GM12878 (cell line): Measurements from ENCODE around the gene CBLB. TPM values are rescaled to one million over a fixed set of nuclear protein-coding genes. Genes with fewer than 3 reads are reported as not detected.

Source experiments
- ATAC-seq: fragments of 200-7000 bp; cut with Tn5 transposase; 3 replicates; pipeline ENCODE4 v1.9.1; 2020; ENCODE audit warnings: mild to moderate bottlenecking, moderate library complexity
- BruUV-seq: library from RNA; stranded (reverse); fragments of 400-500 nt; replicated peaks from 2 replicates; lab custom pipeline; 2021; lab: Mats Ljungman, UMichigan
- CTCF ChIA-PET: fragments of 300-600 bp; sonication (Branson Sonifier 250); formaldehyde crosslinking; extraction: SDS; loops from one replicate; lab custom pipeline; 2021; ENCODE audit warnings: inconsistent platforms; lab: Yijun Ruan, JAX
- POLR2A ChIA-PET: fragments of 350-600 bp; formaldehyde crosslinking; extraction: SDS; loops from one replicate; lab custom pipeline; 2021; ENCODE audit warnings: inconsistent platforms; lab: Charles Lee
- RAD21 ChIA-PET: fragments of 300-600 bp; sonication (Branson Sonifier 250); formaldehyde crosslinking; loops from one replicate; lab custom pipeline; 2023; ENCODE audit warnings: antibody characterized with exemption; ENCODE audit not compliant: unreplicated experiment; lab: Charles Lee
- SMC1A ChIA-PET: fragments of 300-600 bp; sonication (Branson Sonifier 250); formaldehyde crosslinking; loops from one replicate; lab custom pipeline; 2023; ENCODE audit not compliant: unreplicated experiment, uncharacterized antibody; lab: Charles Lee
- DNase-seq: peaks from one replicate; pipeline ENCODE4 v3.0.0-alpha.2; 2011; ENCODE audit warnings: low read depth, low spot score
- FAIRE-seq: peaks from 3 replicates; lab custom pipeline; 2011; peaks lifted over from hg19 to GRCh38; lab: Jason Lieb, UNC
- H2AFZ ChIP-seq: 2 replicates; pipeline ENCODE4 v1.6.0; 2011; ENCODE audit warnings: low read depth, low read length, control low read depth; ENCODE audit not compliant: control insufficient read depth
- H3K27ac ChIP-seq: 2 replicates; pipeline ENCODE4 v1.5.1; 2011; ENCODE audit warnings: control low read depth; ENCODE audit not compliant: control insufficient read depth, insufficient read depth
- H3K27me3 ChIP-seq, 2 experiments: replicated peaks in 1 of 2; 2 replicates each; pipeline versions ENCODE4 v1.6.0 to v1.6.1; 2011; ENCODE audit warnings: low read length in 1 of 2; ENCODE audit not compliant: control insufficient read depth in 2 of 2, insufficient read depth in 2 of 2
- H3K36me3 ChIP-seq, 2 experiments: 2 replicates each; pipeline ENCODE4 v1.5.1; 2011; ENCODE audit warnings: low read length in 1 of 2; ENCODE audit not compliant: control insufficient read depth in 2 of 2, insufficient read depth in 2 of 2
- H3K4me1 ChIP-seq: 2 replicates; pipeline ENCODE4 v1.6.1; 2011; ENCODE audit warnings: mild to moderate bottlenecking, low read length, moderate library complexity, mixed read lengths; ENCODE audit not compliant: control insufficient read depth, insufficient read depth
- H3K4me2 ChIP-seq: 2 replicates; pipeline ENCODE4 v1.6.0; 2011; ENCODE audit warnings: control low read depth; ENCODE audit not compliant: control insufficient read depth, insufficient read depth
- H3K4me3 ChIP-seq: fragments of 200-600 bp; sonication (generic); 2 replicates; pipeline ENCODE4 v1.5.1; 2016
- H3K79me2 ChIP-seq: 2 replicates; pipeline ENCODE4 v1.6.0; 2011; ENCODE audit warnings: low read length; ENCODE audit not compliant: control insufficient read depth, insufficient read depth
- H3K9ac ChIP-seq: 2 replicates; pipeline ENCODE4 v1.8.0; 2011; ENCODE audit warnings: low read length, control low read depth, mixed read lengths; ENCODE audit not compliant: control insufficient read depth, insufficient read depth
- H3K9me3 ChIP-seq: replicated peaks from 3 replicates; pipeline ENCODE4 v1.5.1; 2011; ENCODE audit warnings: mild to moderate bottlenecking, low read length; ENCODE audit not compliant: control insufficient read depth, insufficient read depth
- H4K20me1 ChIP-seq: 2 replicates; pipeline ENCODE4 v1.6.0; 2011; ENCODE audit not compliant: control insufficient read depth, insufficient read depth
- ATF7 ChIP-seq: fragments of 450-650 bp; IDR thresholded peaks from 2 replicates; pipeline ENCODE4 v1.6.1; 2016; ENCODE audit warnings: low read depth, mild to moderate bottlenecking
- DPF2 ChIP-seq: fragments of 450-650 bp; IDR thresholded peaks from 2 replicates; pipeline ENCODE4 v1.6.1; 2017; ENCODE audit warnings: mild to moderate bottlenecking
- EED ChIP-seq: sonication (generic); IDR thresholded peaks from 2 replicates; pipeline ENCODE4 v1.6.1; 2016; ENCODE audit warnings: antibody characterized with exemption, low read depth
- EP300 ChIP-seq, 2 experiments: fragments of 150-350 bp in 1 of 2; IDR thresholded peaks; 2 replicates each; pipeline ENCODE4 v1.6.1; 2011 to 2012; ENCODE audit warnings: low read depth in 2 of 2, low read length in 2 of 2, borderline replicate concordance in 1 of 2, improper control_type of control experiment in 1 of 2, inconsistent platforms in 1 of 2; ENCODE audit not compliant: control insufficient read depth in 1 of 2
- ESRRA ChIP-seq: IDR thresholded peaks from 2 replicates; pipeline ENCODE4 v1.6.1; 2012; ENCODE audit warnings: mild to moderate bottlenecking, low read length, improper control_type of control experiment
- IKZF1 ChIP-seq: fragments of 450-650 bp; conservative IDR thresholded peaks from 2 replicates; pipeline ENCODE4 v1.6.1; 2017; ENCODE audit warnings: antibody characterized with exemption, mild to moderate bottlenecking
- IKZF2 ChIP-seq, 2 experiments: fragments of 450-650 bp; IDR thresholded peaks; 2 replicates each; pipeline ENCODE4 v1.6.1; 2017; ENCODE audit warnings: mild to moderate bottlenecking in 2 of 2, moderate library complexity in 2 of 2
- MEF2B ChIP-seq: fragments of 450-650 bp; IDR thresholded peaks from 2 replicates; pipeline ENCODE4 v1.6.1; 2018; ENCODE audit warnings: mild to moderate bottlenecking, moderate library complexity; ENCODE audit not compliant: partially characterized antibody, poor library complexity, severe bottlenecking
- MLLT1 ChIP-seq: fragments of 450-650 bp; IDR thresholded peaks from 2 replicates; pipeline ENCODE4 v1.6.1; 2016; ENCODE audit warnings: mild to moderate bottlenecking
- MTA2 ChIP-seq: fragments of 450-650 bp; IDR thresholded peaks from 2 replicates; pipeline ENCODE4 v1.6.1; 2016; ENCODE audit warnings: low read depth, mild to moderate bottlenecking, moderate library complexity
- MTA3 ChIP-seq: IDR thresholded peaks from 2 replicates; pipeline ENCODE4 v1.6.1; 2012; ENCODE audit warnings: low read length, inconsistent platforms, borderline replicate concordance
- NFIC ChIP-seq: IDR thresholded peaks from 2 replicates; pipeline ENCODE4 v1.6.1; 2012; ENCODE audit warnings: low read depth, mild to moderate bottlenecking, inconsistent platforms, low read length, moderate library complexity
- PKNOX1 ChIP-seq: fragments of 450-650 bp; IDR thresholded peaks from 2 replicates; pipeline ENCODE4 v1.6.1; 2016; ENCODE audit warnings: mild to moderate bottlenecking
- RUNX3 ChIP-seq: IDR thresholded peaks from 2 replicates; pipeline ENCODE4 v1.6.1; 2012; ENCODE audit warnings: low read length, inconsistent platforms
- YBX1 ChIP-seq: fragments of 450-650 bp; IDR thresholded peaks from 2 replicates; pipeline ENCODE4 v1.6.1; 2016; ENCODE audit warnings: antibody characterized with exemption
- YY1 ChIP-seq: IDR thresholded peaks from 2 replicates; pipeline ENCODE4 v1.6.1; 2011; ENCODE audit warnings: low read depth, mild to moderate bottlenecking, low read length
- ZBED1 ChIP-seq: IDR thresholded peaks from 2 replicates; pipeline ENCODE4 v1.6.1; 2016; ENCODE audit warnings: borderline replicate concordance
- ZNF384 ChIP-seq: IDR thresholded peaks from 2 replicates; pipeline ENCODE4 v1.6.1; 2012; ENCODE audit warnings: low read depth, mild to moderate bottlenecking, low read length, improper control_type of control experiment, borderline replicate concordance
- ZNF622 ChIP-seq: fragments of 450-650 bp; IDR thresholded peaks from 2 replicates; pipeline ENCODE4 v1.6.1; 2017; ENCODE audit warnings: mild to moderate bottlenecking, inconsistent platforms
- WGBS: methylation state at CpG from one replicate; pipeline ENCODE4 v1.1.6; 2016; ENCODE audit warnings: low lambda C conversion rate; ENCODE audit not compliant: insufficient replicate concordance, insufficient coverage; ENCODE audit errors: missing lambda C conversion rate; 5-methylcytosine and 5-hydroxymethylcytosine counted together
- in situ Hi-C: fragments of 300-500 bp; cut with MboI; formaldehyde crosslinking; loops from 9 replicates; pipeline ENCODE4 v1.14.3; 2018; ENCODE audit warnings: mixed read lengths
- intact Hi-C: fragments of 100-400 bp; cut with micrococcal nuclease; formaldehyde crosslinking; loops from one replicate; pipeline ENCODE4 v1.14.2; 2022; ENCODE audit not compliant: unreplicated experiment
- polyA plus RNA-seq, 11 experiments: library from polyadenylated mRNA; depleted of rRNA in 4 of 11; unstranded in 6 of 11; stranded (reverse) in 5 of 11; fragments of >200 nt; fragmentation: Nextera tagmentation in 4 of 11; fragmentation: Illumina TruSeq in 1 of 11; extraction: Ambion mirVana in 4 of 11; extraction: Trizol in 1 of 11; gene quantifications; 1 replicate in 1 of 11; 2 replicates in 10 of 11; pipeline versions ENCODE4 v1.2.1 to v1.2.3, GENCODE V29; 2011 to 2016; ENCODE audit warnings: inconsistent platforms in 2 of 11, missing spikeins in 2 of 11, low read depth in 1 of 11
- total RNA-seq, 4 experiments: library from RNA; depleted of rRNA in 3 of 4; stranded (reverse); fragments of >200 nt in 3 of 4; fragmentation: Illumina TruSeq in 1 of 4; extraction: Trizol in 1 of 4; gene quantifications; 2 replicates each; pipeline versions ENCODE4 v1.2.1 to v1.2.3, GENCODE V29; 2013 to 2021

The CBLB gene
- total and polyA plus RNA-seq, 10 of the 15 experiments (the other 5 are each of a cell fraction or from before 2014, with no cell fraction given): 17.2 to 107 (median 41.9) TPM

- BruUV-seq: no TSS peak
- Histone ChIP-seq H2AFZ (no peak overlapping the region), H3K79me2 (no peaks in the 10 kb centered on the region; the same call in 1 of the 2 replicates), H3K27ac (peak overlapping the region; percentile 25; the same call in 1 of the 2 replicates), H3K4me2 (0 out of 2 replicates have a peak overlapping the region, but pooled peaks have one; percentile 25), H3K4me3 (no peak overlapping the region), H3K4me1 (peaks cover 9% of the 10 kb centered on the region), H4K20me1 (no peaks in the 10 kb centered on the region), H3K9ac (no peak overlapping the region), H3K27me3 (no peaks in the 10 kb centered on the region), H3K9me3 (no peaks in the 10 kb centered on the region), H3K36me3 (0 out of 4 replicates have a peak, but pooled peaks cover 0 to 6% of the 10 kb centered on the region in 2 experiments)
- CTCF ChIA-PET: interaction anchor here (0.7 kb wide), 1 partner anchor 629 kb away, joined by 4 read pairs; no protein-coding TSS in a partner anchor
- intact Hi-C loops (no loop called here), in situ Hi-C loops (no loop called here)
- POLR2A ChIA-PET: no interaction called here
- TF ChIP-seq ATF7 (peak; percentile 35; the same call in 1 of the 2 replicates), YY1 (no peak), MTA3 (no peak), IKZF2 (IDR thresholded peaks at IDR 0.05) (peak; percentile 46 to 49; a peak in 2 of 4 replicates), PKNOX1 (0 out of 2 replicates have a peak, but pooled peaks have one; percentile 8), DPF2 (peak; percentile 41; the same call in 1 of the 2 replicates), ZNF384 (peak; percentile 82), EED (no peak), MLLT1 (0 out of 2 replicates have a peak, but pooled peaks have one; percentile 46), EP300 (IDR thresholded peaks at IDR 0.05; ENCODE audit: borderline replicate concordance in 1 of 2, control insufficient read depth in 1 of 2, low read depth in 2 of 2, low read length in 2 of 2) (peak in 1 of 2 experiments; percentile 70; a peak in 1 of 4 replicates), RUNX3 (peak; percentile 84), YBX1 (no peak), ESRRA (no peak), ZBED1 (no peak), MTA2 (peak; percentile 84; the same call in 1 of the 2 replicates), ZNF622 (no peak), NFIC (0 out of 2 replicates have a peak, but pooled peaks have one; percentile 21), IKZF1 (peak; percentile 35; the same call in 1 of the 2 replicates), MEF2B (peak; percentile 20)
- WGBS: 32% methylated on average over 1 of the region's 1 CpG
- RAD21 ChIA-PET: interaction anchor here (0.6 to 1.5 kb wide), 2 partner anchors 42 to 57 kb away, joined by 3 read pairs; no protein-coding TSS in a partner anchor
- ATAC-seq: peak; percentile 77
- SMC1A ChIA-PET: interaction anchor here (1.0 to 1.4 kb wide), 4 partner anchors 22 to 430 kb away, joined by 3 to 7 read pairs (median 5); no protein-coding TSS in a partner anchor
- no peak for DNase-seq
- no peak for FAIRE-seq
These were observed 115.9 kb downstream of the CBLB start for GRCh38 chr3:105752791-105753415.
